GM19239 (cell line): ENCODE data around the gene BORCS5.
"Not testable (repeated sequence)": the region's sequence is repeated elsewhere in the genome, so short reads cannot be mapped to it uniquely, and the experiment has no call there.

Experiments used
- DNase-seq: peaks from one replicate; pipeline ENCODE4 v3.0.0; 2011; ENCODE audit warnings: low spot score; ENCODE audit not compliant: insufficient read length
- FAIRE-seq: peaks from 2 replicates; lab custom pipeline; 2011; peaks lifted over from hg19 to GRCh38; lab: Jason Lieb, UNC

Gene BORCS5

GRCh38 chr12:12384571-12385340 is 27.9 kb downstream of the BORCS5 start:
- FAIRE-seq = no peak

GRCh38 chr12:12387501-12387900 is 30.6 kb downstream of the BORCS5 start:
- no peak for DNase-seq
- FAIRE-seq = no peak

More at GRCh38 chr12:12384571-12385340, 27.9 kb downstream of the BORCS5 start:
- DNase-seq = no peak

- DNase-seq (no peak), FAIRE-seq (no peak)
Observed at GRCh38 chr12:12392413-12392812, 35.5 kb downstream of the BORCS5 start.

GRCh38 chr12:12393171-12393570 is 36.3 kb downstream of the BORCS5 start:
- no peak for FAIRE-seq
- no peak for DNase-seq

GRCh38 chr12:12396694-12397093 is 39.8 kb downstream of the BORCS5 start:
- DNase-seq (no peak), FAIRE-seq (no peak)

- no peak for FAIRE-seq
- DNase-seq = no peak
Observed at GRCh38 chr12:12397184-12397583, 40.3 kb downstream of the BORCS5 start.

GRCh38 chr12:12398026-12398859 is 41.4 kb downstream of the BORCS5 start:
- DNase-seq (no peak), FAIRE-seq (no peak)

GRCh38 chr12:12399161-12399560 is 42.3 kb downstream of the BORCS5 start:
- no peak for FAIRE-seq

GRCh38 chr12:12399776-12400305 is 43.0 kb downstream of the BORCS5 start:
- no peak for DNase-seq
- FAIRE-seq = no peak

More at GRCh38 chr12:12399161-12399560, 42.3 kb downstream of the BORCS5 start:
- DNase-seq = no peak

- no peak for FAIRE-seq
- DNase-seq = no peak
Observed at GRCh38 chr12:12400793-12401192, 43.9 kb downstream of the BORCS5 start.

GRCh38 chr12:12403264-12404248 is 46.7 kb downstream of the BORCS5 start:
- no peak for DNase-seq
- no peak for FAIRE-seq

GRCh38 chr12:12404297-12404696 is 47.4 kb downstream of the BORCS5 start:
- FAIRE-seq (no peak), DNase-seq (no peak)

- FAIRE-seq = no peak
- no peak for DNase-seq
Observed at GRCh38 chr12:12405882-12406281, 49.0 kb downstream of the BORCS5 start.

GRCh38 chr12:12406762-12407161 is 49.9 kb downstream of the BORCS5 start:
- DNase-seq = no peak
- FAIRE-seq = peak; percentile 69

GRCh38 chr12:12408265-12408690 is 51.4 kb downstream of the BORCS5 start:
- FAIRE-seq (peak; percentile 64), DNase-seq (no peak)

GRCh38 chr12:12409337-12409736 is 52.5 kb downstream of the BORCS5 start:
- DNase-seq, FAIRE-seq: not testable (repeated sequence)

GRCh38 chr12:12415886-12416285 is 59.0 kb downstream of the BORCS5 start:
- FAIRE-seq (no peak), DNase-seq (no peak)

- not testable (repeated sequence) for FAIRE-seq, DNase-seq
Observed at GRCh38 chr12:12419165-12419564, 62.3 kb downstream of the BORCS5 start.

GRCh38 chr12:12423367-12423766 is 66.5 kb downstream of the BORCS5 start:
- FAIRE-seq = no peak
- no peak for DNase-seq

- DNase-seq (no peak), FAIRE-seq (no peak)
Observed at GRCh38 chr12:12425001-12425400, 68.1 kb downstream of the BORCS5 start.
